KOPT-K1 (cell line): Measurements from ENCODE around the gene CD163L1.
"Not testable (repeated sequence)": the region's sequence is repeated elsewhere in the genome, so short reads cannot be mapped to it uniquely, and the experiment has no call there.

Source experiments
- H3K27ac ChIP-seq: fragments of 200-600 bp; sonication (generic); 2 replicates; pipeline ENCODE4 v1.5.1; 2016; ENCODE audit warnings: antibody characterized with exemption, mild to moderate bottlenecking, low read depth, low read length; ENCODE audit not compliant: poor library complexity, severe bottlenecking
- H3K36me3 ChIP-seq: fragments of 200-600 bp; sonication (generic); 2 replicates; pipeline ENCODE4 v1.5.1; 2017; ENCODE audit warnings: antibody characterized with exemption, mild to moderate bottlenecking, low read length, moderate library complexity; ENCODE audit not compliant: insufficient read depth
- H3K9me3 ChIP-seq: fragments of 200-600 bp; sonication (generic); 2 replicates; pipeline ENCODE4 v1.5.1; 2017; ENCODE audit warnings: antibody characterized with exemption, low read length, mild to moderate bottlenecking; ENCODE audit not compliant: insufficient read depth, poor library complexity, severe bottlenecking

CD163L1 gene

DNA sequence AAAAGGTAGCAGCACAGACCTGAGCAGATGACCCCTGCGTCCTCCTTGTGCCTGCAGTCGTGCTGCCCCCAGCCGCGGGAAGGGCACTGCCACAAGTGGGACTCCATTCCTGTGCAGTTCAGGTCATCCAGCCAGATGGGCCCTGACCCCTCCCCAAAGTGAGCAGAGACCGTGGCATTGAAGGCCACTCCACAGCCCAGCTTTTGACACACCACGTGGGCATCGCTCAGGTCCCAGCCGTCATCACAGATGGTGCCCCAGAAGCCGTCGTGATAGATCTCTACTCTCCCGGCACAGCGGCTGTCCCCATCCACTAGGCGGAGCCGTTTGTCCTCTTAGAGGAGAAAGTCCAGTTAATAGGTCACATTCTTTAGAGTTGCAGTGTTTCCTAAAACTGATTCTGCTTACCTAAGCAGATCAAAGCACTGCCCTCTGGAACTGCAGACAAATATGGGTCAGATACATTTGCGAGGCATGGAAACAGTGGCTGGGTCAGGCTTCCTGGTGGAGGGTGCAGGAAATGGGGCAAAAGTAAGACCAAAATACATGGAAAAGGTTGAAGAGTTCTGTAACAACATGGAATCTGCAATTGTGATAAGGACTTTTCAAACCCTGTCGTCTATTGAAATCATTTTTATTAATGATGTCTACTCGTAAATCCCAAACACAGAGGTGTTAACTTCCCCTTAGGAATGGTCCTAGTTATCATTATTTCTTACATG lies 69.4 kb downstream of the CD163L1 start:
- no peaks in the 10 kb centered on the region for H3K36me3 ChIP-seq
- H3K27ac ChIP-seq: no peak overlapping the region

DNA sequence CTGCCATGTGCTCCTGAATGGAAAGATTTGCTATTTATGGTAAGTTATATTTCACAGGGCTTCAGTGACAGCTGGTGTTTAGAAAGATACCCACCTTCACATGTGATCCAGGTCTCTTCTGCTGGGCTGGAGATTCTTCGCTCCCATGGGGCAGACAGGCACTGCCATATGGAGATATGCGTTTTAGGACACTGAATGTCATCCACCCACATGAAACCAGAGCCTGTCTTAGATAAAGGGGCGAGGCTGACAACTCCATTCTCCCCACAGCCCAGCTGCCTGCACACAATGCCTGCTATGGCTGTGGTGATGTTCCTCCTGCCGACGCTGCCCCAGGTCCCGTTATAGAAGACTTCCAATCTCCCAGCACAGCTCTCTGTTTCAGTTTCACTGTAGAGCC lies 70.7 kb downstream of the CD163L1 start:
- Histone ChIP-seq H3K27ac (no peak overlapping the region), H3K36me3 (no peaks in the 10 kb centered on the region), H3K9me3 (no peaks in the 10 kb centered on the region)

More for the DNA sequence above, 69.4 kb downstream of the CD163L1 start:
- no peaks in the 10 kb centered on the region for H3K9me3 ChIP-seq

DNA sequence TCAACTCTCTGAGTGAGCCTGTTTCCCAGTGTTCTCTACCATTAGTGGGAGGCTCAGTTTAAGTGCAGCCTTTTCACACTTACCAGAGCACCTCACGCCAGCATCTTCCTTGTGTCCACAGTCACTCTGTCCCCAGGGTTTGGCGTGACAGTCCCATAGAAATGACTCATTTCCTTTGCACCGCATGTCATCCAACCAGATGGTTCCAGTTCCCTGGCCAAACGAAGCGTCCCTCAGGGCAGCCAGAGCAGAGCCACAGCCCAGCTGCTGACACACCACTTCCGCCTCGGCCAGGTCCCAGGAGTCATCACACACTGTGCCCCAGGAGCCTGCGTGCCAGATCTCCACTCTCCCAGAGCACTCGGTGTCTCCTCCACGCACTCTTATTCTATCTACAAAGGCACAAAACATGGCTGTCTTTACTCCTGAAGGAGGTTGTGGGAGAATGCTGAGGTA lies 74.7 kb downstream of the CD163L1 start:
- no peaks in the 10 kb centered on the region for H3K36me3 ChIP-seq
- H3K27ac ChIP-seq: no peak overlapping the region

GRCh38 chr12:7362734-7363133 lies 81.2 kb downstream of the CD163L1 start:
- no peaks in the 10 kb centered on the region for H3K9me3 ChIP-seq
- H3K36me3 ChIP-seq: no peaks in the 10 kb centered on the region
- no peak overlapping the region for H3K27ac ChIP-seq

More for the DNA sequence above, 74.7 kb downstream of the CD163L1 start:
- no peaks in the 10 kb centered on the region for H3K9me3 ChIP-seq

DNA sequence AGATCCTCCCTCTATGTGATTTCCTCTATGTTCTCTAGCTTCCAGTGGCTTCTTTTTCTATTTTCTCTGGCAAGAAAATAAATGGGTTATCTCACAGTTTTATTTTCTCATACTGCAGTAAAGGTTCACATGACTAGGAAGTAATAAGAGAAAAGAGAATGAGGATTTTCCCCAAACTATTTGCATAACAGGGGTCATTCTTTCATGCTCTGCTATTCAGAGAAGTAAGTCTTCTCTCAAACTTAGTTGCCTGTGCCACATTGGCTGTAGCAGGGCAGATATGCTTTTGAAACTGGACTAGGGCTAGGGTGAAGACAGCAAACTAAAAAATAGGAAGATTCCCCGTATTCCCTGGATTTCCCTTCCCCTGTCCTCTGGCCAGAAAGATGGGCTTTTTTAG lies 82.7 kb downstream of the CD163L1 start:
- H3K36me3 ChIP-seq: no peaks in the 10 kb centered on the region
- no peak overlapping the region for H3K27ac ChIP-seq
- no peaks in the 10 kb centered on the region for H3K9me3 ChIP-seq

DNA sequence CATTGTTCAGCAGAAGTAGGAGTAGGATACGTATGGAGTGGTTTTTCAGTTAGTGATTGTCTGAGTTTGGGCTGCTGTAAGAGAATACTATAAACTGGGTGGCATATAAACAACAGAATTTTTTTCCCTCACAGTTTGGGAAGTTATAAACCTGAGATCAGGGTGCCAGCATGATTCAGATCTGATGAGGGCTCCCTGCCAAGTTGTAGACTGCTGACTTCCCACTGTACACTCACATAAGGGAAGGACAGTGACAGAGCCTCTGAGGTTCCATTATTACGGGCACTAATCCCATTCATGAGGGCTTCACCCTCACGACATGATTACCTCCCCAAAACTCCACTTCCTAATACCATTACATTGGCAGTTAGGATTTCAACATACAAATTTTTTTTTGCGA lies 89.4 kb downstream of the CD163L1 start:
- Histone ChIP-seq H3K36me3 (no peaks in the 10 kb centered on the region), H3K9me3 (no peaks in the 10 kb centered on the region), H3K27ac (no peak overlapping the region)

DNA sequence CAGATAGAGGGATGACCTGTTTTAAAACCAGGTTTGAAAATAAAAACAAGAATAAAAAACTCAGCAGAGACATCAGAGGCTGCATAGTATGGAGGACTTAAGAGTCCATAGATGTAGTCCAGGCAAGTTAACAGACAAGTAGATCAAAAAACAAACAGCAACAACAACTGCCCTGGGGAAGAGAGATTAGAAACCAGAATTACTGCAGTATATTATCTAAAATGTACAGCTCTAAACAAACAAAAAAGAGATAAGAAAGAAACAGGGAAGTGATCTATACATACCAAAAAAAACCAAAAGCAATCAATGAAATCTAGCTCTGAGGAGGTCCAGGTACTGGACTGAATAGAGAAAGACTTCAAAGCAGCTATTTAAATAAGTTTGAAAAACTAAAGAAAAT lies 91.3 kb downstream of the CD163L1 start:
- no peaks in the 10 kb centered on the region for H3K36me3 ChIP-seq
- H3K27ac ChIP-seq: no peak overlapping the region
- H3K9me3 ChIP-seq: no peaks in the 10 kb centered on the region

DNA sequence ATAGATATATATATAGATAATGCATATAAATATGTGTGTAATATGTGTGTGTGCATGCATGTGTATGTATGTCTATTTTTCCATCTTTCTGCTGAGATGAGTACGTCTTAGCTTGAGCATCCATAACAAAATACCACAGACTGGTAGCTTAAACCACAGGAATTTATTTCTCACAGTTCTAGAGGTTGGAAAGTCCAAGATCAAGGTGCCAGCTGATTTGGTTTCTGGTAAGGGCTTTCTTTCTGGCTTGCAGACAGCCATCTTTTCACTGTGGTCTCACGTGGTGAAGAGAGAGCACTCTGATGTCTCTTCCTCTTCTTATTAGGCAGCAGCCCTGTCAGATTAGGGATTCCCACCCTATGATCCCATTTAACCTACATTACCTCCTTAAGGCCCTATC lies 92.8 kb downstream of the CD163L1 start:
- no peaks in the 10 kb centered on the region for H3K9me3 ChIP-seq
- H3K36me3 ChIP-seq: no peaks in the 10 kb centered on the region
- H3K27ac ChIP-seq: no peak overlapping the region

- Histone ChIP-seq H3K36me3 (no peaks in the 10 kb centered on the region), H3K9me3 (peaks cover 6% of the 10 kb centered on the region), H3K27ac (no peak overlapping the region)
These were observed 94.5 kb downstream of the CD163L1 start for GRCh38 chr12:7349418-7349817.

DNA sequence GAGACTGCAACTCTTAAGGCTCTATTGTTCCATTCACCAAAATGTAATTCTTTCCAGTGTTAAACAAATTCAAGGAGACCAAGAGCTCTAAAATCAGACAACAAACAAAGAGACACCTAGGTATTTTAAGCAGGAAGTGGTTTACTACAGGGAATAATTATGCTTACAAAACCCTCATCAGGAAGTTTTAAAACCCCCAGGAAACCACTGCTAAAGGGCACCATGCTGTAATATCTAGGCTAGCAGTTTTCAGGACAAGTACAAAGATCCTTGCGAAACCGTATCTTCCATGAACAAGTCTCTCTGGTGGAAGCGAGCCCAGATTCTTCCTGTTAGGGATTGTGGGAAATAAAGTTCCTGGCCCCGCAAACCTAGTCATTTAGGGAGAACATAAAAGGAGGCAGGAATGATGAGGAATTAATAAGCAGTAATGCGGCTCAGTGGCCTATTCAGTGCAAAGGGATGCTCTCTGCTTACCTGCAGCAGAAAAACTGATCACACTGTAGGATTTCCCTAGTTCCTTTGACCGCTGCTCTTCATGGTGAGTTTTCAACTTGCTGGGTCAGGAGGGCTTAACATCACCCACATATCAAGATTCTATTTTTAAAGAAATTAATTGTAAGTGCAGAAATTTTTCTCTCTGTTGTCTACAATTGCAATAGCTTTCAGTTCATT lies 97.3 kb downstream of the CD163L1 start:
- H3K9me3 ChIP-seq: peaks cover 9% of the 10 kb centered on the region
- H3K27ac ChIP-seq: no peak overlapping the region
- no peaks in the 10 kb centered on the region for H3K36me3 ChIP-seq

GRCh38 chr12:7344833-7345606 lies 98.9 kb downstream of the CD163L1 start:
- Histone ChIP-seq H3K27ac (no peak overlapping the region), H3K9me3 (peaks cover 9% of the 10 kb centered on the region), H3K36me3 (no peaks in the 10 kb centered on the region)

- no peaks in the 10 kb centered on the region for H3K36me3 ChIP-seq
- peaks cover 6% of the 10 kb centered on the region for H3K9me3 ChIP-seq
These were observed 104.3 kb downstream of the CD163L1 start for GRCh38 chr12:7339675-7340074.

GRCh38 chr12:7337790-7338189 lies 106.2 kb downstream of the CD163L1 start:
- H3K9me3 ChIP-seq, H3K27ac ChIP-seq, H3K36me3 ChIP-seq: not testable (repeated sequence)

More at GRCh38 chr12:7339675-7340074, 104.3 kb downstream of the CD163L1 start:
- no peak overlapping the region for H3K27ac ChIP-seq

GRCh38 chr12:7327918-7328317 lies 116.0 kb downstream of the CD163L1 start:
- Histone ChIP-seq H3K36me3 (no peaks in the 10 kb centered on the region), H3K27ac (no peak overlapping the region), H3K9me3 (peaks cover 8% of the 10 kb centered on the region)

- Histone ChIP-seq H3K36me3 (no peaks in the 10 kb centered on the region), H3K9me3 (no peaks in the 10 kb centered on the region), H3K27ac (no peak overlapping the region)
These were observed 119.8 kb downstream of the CD163L1 start for GRCh38 chr12:7324176-7324575.
